ENCODE measurements around the gene PPP1CA.

The PPP1CA gene

GRCh38 chr11:67445515-67445914, 43.9 kb upstream of the PPP1CA start:
- H3K27ac ChIP-seq (ENCODE audit: poor library complexity, severe bottlenecking): no peak overlapping the region
- no peak for TF ChIP-seq CTCF (IDR thresholded peaks at IDR 0.05; ENCODE audit: poor library complexity, severe bottlenecking)

GRCh38 chr11:67442504-67443404, 41.1 kb upstream of the PPP1CA start:
- ATAC-seq (ENCODE audit: low read depth) (peak; percentile 13), DNase-seq (ENCODE audit: low spot score) (peak; percentile 57)
- no peak for TF ChIP-seq CTCF (IDR thresholded peaks at IDR 0.05; ENCODE audit: poor library complexity, severe bottlenecking)
- Histone ChIP-seq H3K27me3 (ENCODE audit: insufficient read depth, poor library complexity, severe bottlenecking) (no peaks in the 10 kb centered on the region), H3K9me3 (ENCODE audit: severe bottlenecking) (no peaks in the 10 kb centered on the region), H3K27ac (ENCODE audit: poor library complexity, severe bottlenecking) (peak overlapping the region; percentile 66), H3K4me3 (ENCODE audit: severe bottlenecking) (peak overlapping the region; percentile 57), H3K36me3 (ENCODE audit: low read depth) (peaks cover 12% of the 10 kb centered on the region), H3K4me1 (ENCODE audit: insufficient read depth, poor library complexity, severe bottlenecking) (no peaks in the 10 kb centered on the region)

More at GRCh38 chr11:67445515-67445914, 43.9 kb upstream of the PPP1CA start:
- no peak for ATAC-seq (ENCODE audit: low read depth)
- Histone ChIP-seq H3K4me3 (ENCODE audit: severe bottlenecking) (no peak overlapping the region), H3K27me3 (ENCODE audit: insufficient read depth, poor library complexity, severe bottlenecking) (no peaks in the 10 kb centered on the region), H3K9me3 (ENCODE audit: severe bottlenecking) (no peaks in the 10 kb centered on the region), H3K36me3 (ENCODE audit: low read depth) (peaks cover 11% of the 10 kb centered on the region), H3K4me1 (ENCODE audit: insufficient read depth, poor library complexity, severe bottlenecking) (no peaks in the 10 kb centered on the region)
- DNase-seq (ENCODE audit: low spot score): no peak

GRCh38 chr11:67441731-67442351, 40.2 kb upstream of the PPP1CA start:
- Histone ChIP-seq H3K4me1 (ENCODE audit: insufficient read depth, poor library complexity, severe bottlenecking) (no peaks in the 10 kb centered on the region), H3K9me3 (ENCODE audit: severe bottlenecking) (no peaks in the 10 kb centered on the region), H3K27me3 (ENCODE audit: insufficient read depth, poor library complexity, severe bottlenecking) (no peaks in the 10 kb centered on the region), H3K4me3 (ENCODE audit: severe bottlenecking) (no peak overlapping the region), H3K36me3 (ENCODE audit: low read depth) (peaks cover 15% of the 10 kb centered on the region), H3K27ac (ENCODE audit: poor library complexity, severe bottlenecking) (no peak overlapping the region)
- no peak for ATAC-seq (ENCODE audit: low read depth)
- peak; percentile 57 for DNase-seq (ENCODE audit: low spot score)
- TF ChIP-seq CTCF (IDR thresholded peaks at IDR 0.05; ENCODE audit: poor library complexity, severe bottlenecking): no peak

- DNase-seq (ENCODE audit: low spot score) (peak; percentile 59), ATAC-seq (ENCODE audit: low read depth) (no peak)
- no peaks in the 10 kb centered on the region for H3K9me3 ChIP-seq (ENCODE audit: severe bottlenecking)
- H3K27me3 ChIP-seq (ENCODE audit: insufficient read depth, poor library complexity, severe bottlenecking): no peaks in the 10 kb centered on the region
- no peak overlapping the region for H3K4me3 ChIP-seq (ENCODE audit: severe bottlenecking)
- no peak overlapping the region for H3K27ac ChIP-seq (ENCODE audit: poor library complexity, severe bottlenecking)
- H3K4me1 ChIP-seq (ENCODE audit: insufficient read depth, poor library complexity, severe bottlenecking): no peaks in the 10 kb centered on the region
- no peak for TF ChIP-seq CTCF (IDR thresholded peaks at IDR 0.05; ENCODE audit: poor library complexity, severe bottlenecking)
- peaks cover 15% of the 10 kb centered on the region for H3K36me3 ChIP-seq (ENCODE audit: low read depth)
These were observed 39.5 kb upstream of the PPP1CA start for GRCh38 chr11:67441098-67441563.

All from RWPE2 (cell line).